SK-N-SH (cell line): ENCODE data around the gene CYP4B1.

Source experiments
- CTCF ChIP-seq: fragments of 200-600 bp; sonication (generic); IDR thresholded peaks from 2 replicates; pipeline ENCODE4 v1.6.1; 2017; ENCODE audit warnings: antibody characterized with exemption, mild to moderate bottlenecking, moderate library complexity
- RFX5 ChIP-seq: IDR thresholded peaks from 2 replicates; pipeline ENCODE4 v1.6.1; 2012; ENCODE audit warnings: mild to moderate bottlenecking, improper control_type of control experiment, low read length
- USF1 ChIP-seq: IDR thresholded peaks from 2 replicates; pipeline ENCODE4 v1.4.0; 2012; ENCODE audit warnings: low read depth, borderline replicate concordance

GRCh38 chr1:46784666-46785065 is 14.2 kb upstream of the CYP4B1 start:
- TF ChIP-seq USF1 (no peak), RFX5 (no peak), CTCF (no peak)
